Measurements from ENCODE around the gene ATP10A. TPM values are rescaled to one million over a fixed set of nuclear protein-coding genes. Genes with fewer than 3 reads are reported as not detected.

ATP10A gene
- polyA plus RNA-seq, 3 donors = 0.71 to 3.9 (median 0.92) TPM

GRCh38 chr15:25731411-25731810, 131.7 kb downstream of the ATP10A start:
- no peaks in the 10 kb centered on the region for H3K79me2 ChIP-seq (ENCODE audit: insufficient read depth, low read length)
- peaks cover 0 to 9% of the 10 kb centered on the region in 2 donors for H3K36me3 ChIP-seq (replicated peaks in 1 of 2; ENCODE audit: control insufficient read depth in 1 of 2, insufficient read depth in 2 of 2, low read length in 2 of 2)
- no peaks in the 10 kb centered on the region for H3K4me1 Mint-ChIP-seq
- H3K27ac Mint-ChIP-seq = no peak overlapping the region
- H3K4me2 ChIP-seq (replicated peaks; ENCODE audit: extremely low read depth, low read length, poor library complexity, severe bottlenecking) = no peak overlapping the region
- H2AFZ ChIP-seq (ENCODE audit: insufficient read depth, low read depth, low read length, poor library complexity, severe bottlenecking) = no peak overlapping the region
- H3K27ac ChIP-seq (ENCODE audit: low read depth in 1 of 2, low read length in 2 of 2) = no peak overlapping the region
- no peaks in the 10 kb centered on the region for H3K27me3 ChIP-seq (ENCODE audit: control insufficient read depth in 2 of 2, insufficient read depth in 2 of 2, low read length in 2 of 2)
- TF ChIP-seq CTCF (IDR thresholded peaks at IDR 0.05) = no peak
- WGBS (ENCODE audit: insufficient coverage) = no CpG with 5 or more reads among the region's 2 CpGs
- peaks cover 2 to 7% of the 10 kb centered on the region in 2 donors for H3K36me3 Mint-ChIP-seq
- H3K4me3 ChIP-seq (replicated peaks in 1 of 3; ENCODE audit: low read depth in 2 of 3, low read length in 3 of 3) = no peak overlapping the region
- peaks cover 0 to 2% (median 0%) of the 10 kb centered on the region in 7 donors for H3K9me3 Mint-ChIP-seq
- H3K9me3 ChIP-seq (replicated peaks in 1 of 2; ENCODE audit: control insufficient read depth in 1 of 2, insufficient read depth in 1 of 2, low read length in 2 of 2) = no peaks in the 10 kb centered on the region
- no peak overlapping the region for H3K9ac ChIP-seq (ENCODE audit: insufficient read depth, low read length, poor library complexity, severe bottlenecking)
- no peak overlapping the region for H3K4me3 Mint-ChIP-seq
- no peaks in the 10 kb centered on the region for H4K20me1 ChIP-seq (ENCODE audit: insufficient read depth, low read length)
- H3K4me1 ChIP-seq (ENCODE audit: control insufficient read depth in 1 of 2, insufficient read depth in 2 of 2, low read length in 2 of 2) = no peaks in the 10 kb centered on the region
- intact Hi-C loops (cut with micrococcal nuclease) = no loop called here
- peaks cover 0 to 3% (median 0%) of the 10 kb centered on the region in 3 donors for H3K27me3 Mint-ChIP-seq (ENCODE audit: low read depth in 3 of 3)
- no peak for DNase-seq

- H3K27ac Mint-ChIP-seq = no peak overlapping the region
- Histone ChIP-seq H3K27ac (ENCODE audit: low read depth in 1 of 2, low read length in 2 of 2) (no peak overlapping the region), H3K27me3 (ENCODE audit: control insufficient read depth in 2 of 2, insufficient read depth in 2 of 2, low read length in 2 of 2) (no peaks in the 10 kb centered on the region), H2AFZ (ENCODE audit: insufficient read depth, low read depth, low read length, poor library complexity, severe bottlenecking) (no peak overlapping the region), H3K9ac (ENCODE audit: insufficient read depth, low read length, poor library complexity, severe bottlenecking) (no peak overlapping the region), H3K79me2 (ENCODE audit: insufficient read depth, low read length) (no peaks in the 10 kb centered on the region), H4K20me1 (ENCODE audit: insufficient read depth, low read length) (no peaks in the 10 kb centered on the region), H3K36me3 (replicated peaks in 1 of 2; ENCODE audit: control insufficient read depth in 1 of 2, insufficient read depth in 2 of 2, low read length in 2 of 2) (peaks cover 0 to 8% of the 10 kb centered on the region in 2 donors), H3K4me3 (replicated peaks in 1 of 3; ENCODE audit: low read depth in 2 of 3, low read length in 3 of 3) (no peak overlapping the region), H3K9me3 (replicated peaks in 1 of 2; ENCODE audit: control insufficient read depth in 1 of 2, insufficient read depth in 1 of 2, low read length in 2 of 2) (no peaks in the 10 kb centered on the region), H3K4me1 (ENCODE audit: control insufficient read depth in 1 of 2, insufficient read depth in 2 of 2, low read length in 2 of 2) (no peaks in the 10 kb centered on the region), H3K4me2 (replicated peaks; ENCODE audit: extremely low read depth, low read length, poor library complexity, severe bottlenecking) (no peak overlapping the region)
- peaks cover 2 to 6% of the 10 kb centered on the region in 2 donors for H3K36me3 Mint-ChIP-seq
- 100% methylated on average over 1 of the region's 6 CpGs for WGBS (ENCODE audit: insufficient coverage)
- DNase-seq = no peak
- H3K4me1 Mint-ChIP-seq = no peaks in the 10 kb centered on the region
- H3K4me3 Mint-ChIP-seq = no peak overlapping the region
- H3K9me3 Mint-ChIP-seq = peaks cover 0 to 2% (median 0%) of the 10 kb centered on the region in 7 donors
- TF ChIP-seq CTCF (IDR thresholded peaks at IDR 0.05) = no peak
- peaks cover 0 to 3% (median 0%) of the 10 kb centered on the region in 3 donors for H3K27me3 Mint-ChIP-seq (ENCODE audit: low read depth in 3 of 3)
- intact Hi-C loops (cut with micrococcal nuclease) = no loop called here
Measured at GRCh38 chr15:25730918-25731317, 132.2 kb downstream of the ATP10A start.

Data from CD14-positive monocyte (primary cell).